ENCODE measurements around the gene CBX4. TPM values are rescaled to one million over a fixed set of nuclear protein-coding genes. Genes with fewer than 3 reads are reported as not detected.

The CBX4 gene
- total and polyA plus RNA-seq, 10 of the 15 experiments (the other 5 are each of a cell fraction or from before 2014, with no cell fraction given): 0.69 to 24.6 (median 4.2) TPM

DNA sequence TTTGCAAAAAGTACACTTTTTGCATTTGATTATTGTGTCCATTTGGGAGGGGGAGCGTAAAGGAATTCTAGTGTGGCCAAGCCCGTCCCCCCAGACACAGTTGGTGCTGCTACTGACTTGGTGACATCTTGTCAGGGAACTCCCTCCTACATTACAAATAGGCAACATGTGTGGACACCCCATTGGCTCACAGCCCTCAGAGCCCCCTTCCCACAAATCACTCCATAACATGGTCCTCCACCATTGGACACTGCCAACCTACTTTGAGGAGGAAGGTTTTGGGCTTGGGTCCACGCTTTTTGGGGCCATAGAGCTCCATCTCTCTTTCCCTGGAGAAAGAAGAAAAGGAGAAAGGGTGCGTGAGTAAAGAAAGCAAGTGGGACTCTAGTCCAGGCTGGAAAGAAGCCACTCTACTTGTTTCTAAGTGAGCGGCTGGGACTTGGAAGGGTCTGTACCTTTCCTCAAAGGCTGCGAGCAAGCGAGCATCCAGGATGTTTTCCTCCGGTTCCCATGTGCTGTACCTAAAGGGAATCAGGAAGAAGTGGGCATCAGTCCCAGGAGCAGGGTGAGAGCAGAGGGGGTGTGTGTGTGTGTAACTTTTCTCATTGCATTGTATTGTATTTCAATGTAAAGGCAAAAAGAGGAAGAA, 43.3 kb downstream of the CBX4 start:
- H3K4me3 ChIP-seq: peak overlapping the region; percentile 83
- H3K4me2 ChIP-seq (ENCODE audit: control insufficient read depth, insufficient read depth): peak overlapping the region; percentile 66
- WGBS (ENCODE audit: insufficient coverage, insufficient replicate concordance, low lambda C conversion rate, missing lambda C conversion rate): 80% methylated on average over 8 of the region's 8 CpGs
- ChIA-PET POLR2A (interaction anchor here (1.0 to 1.8 kb wide), 3 partner anchors 43 to 50 kb away, joined by 3 to 15 read pairs (median 4); partner anchors contain the start of gene CBX4), CTCF (interaction anchor here (0.6 to 1.8 kb wide), 3 partner anchors 16 to 175 kb away, joined by 3 to 8 read pairs (median 8); no protein-coding TSS in a partner anchor), SMC1A (ENCODE audit: uncharacterized antibody, unreplicated experiment) (interaction anchor here (0.8 to 1.5 kb wide), 3 partner anchors 15 to 119 kb away, joined by 3 to 12 read pairs (median 3); no protein-coding TSS in a partner anchor), RAD21 (ENCODE audit: unreplicated experiment) (interaction anchor here (1.2 to 1.4 kb wide), 3 partner anchors 13 to 43 kb away, joined by 6 to 22 read pairs (median 8); partner anchors contain the start of gene CBX4)
- intact Hi-C loops (cut with micrococcal nuclease; ENCODE audit: unreplicated experiment): no loop called here
- DNase-seq (ENCODE audit: low read depth, low spot score) (no peak), ATAC-seq (peak; percentile 18), FAIRE-seq (no peak)
- peaks cover 28% of the 10 kb centered on the region for H3K4me1 ChIP-seq (ENCODE audit: control insufficient read depth, insufficient read depth, low read length)
- no peak for TF ChIP-seq TCF12 (IDR thresholded peaks at IDR 0.05; ENCODE audit: low read depth, low read length)
- TF ChIP-seq SMARCA5 (IDR thresholded peaks at IDR 0.05): no peak
- TF ChIP-seq TARDBP (IDR thresholded peaks at IDR 0.05; ENCODE audit: borderline replicate concordance): no peak
- no peak for TF ChIP-seq ZNF24 (IDR thresholded peaks at IDR 0.05)
- no peak for TF ChIP-seq POLR2AphosphoS5 (IDR thresholded peaks at IDR 0.05; ENCODE audit: low read length)
- no peak for TF ChIP-seq CUX1 (IDR thresholded peaks at IDR 0.05; ENCODE audit: insufficient replicate concordance, low read depth, low read length)
- TF ChIP-seq ZBED1 (IDR thresholded peaks at IDR 0.05; ENCODE audit: borderline replicate concordance): no peak
- no peak for TF ChIP-seq SIN3A (IDR thresholded peaks at IDR 0.05; ENCODE audit: low read depth, low read length)
- no peak for TF ChIP-seq MYC (IDR thresholded peaks at IDR 0.05; ENCODE audit: insufficient read depth, insufficient read length, insufficient replicate concordance, low read length, severe bottlenecking)
- TF ChIP-seq RCOR1 (conservative IDR thresholded peaks at IDR 0.05; ENCODE audit: low read depth, low read length): no peak
- no peaks in the 10 kb centered on the region for H4K20me1 ChIP-seq (ENCODE audit: control insufficient read depth, insufficient read depth)
- no peak overlapping the region for H3K9ac ChIP-seq (ENCODE audit: control insufficient read depth, insufficient read depth, low read length)
- BruUV-seq (replicated peaks): TSS peak; percentile 92
- peaks cover 2 to 3% of the 10 kb centered on the region in 2 experiments; a peak in 2 of 4 replicates for H3K36me3 ChIP-seq (ENCODE audit: control insufficient read depth in 2 of 2, insufficient read depth in 2 of 2, low read length in 1 of 2)
- peaks cover 16 to 35% of the 10 kb centered on the region in 2 experiments for H3K27me3 ChIP-seq (replicated peaks in 1 of 2; ENCODE audit: control insufficient read depth in 2 of 2, insufficient read depth in 2 of 2, low read length in 1 of 2)
- no peak overlapping the region; the same call in 1 of the 2 replicates for H2AFZ ChIP-seq (ENCODE audit: control insufficient read depth, low read depth, low read length)
- H3K9me3 ChIP-seq (replicated peaks; ENCODE audit: control insufficient read depth, insufficient read depth, low read length): no peaks in the 10 kb centered on the region
- H3K79me2 ChIP-seq (ENCODE audit: control insufficient read depth, insufficient read depth, low read length): no peaks in the 10 kb centered on the region
- in situ Hi-C loops (cut with MboI): no loop called here
- no peak overlapping the region for H3K27ac ChIP-seq (ENCODE audit: control insufficient read depth, insufficient read depth)
